RWPE2 (cell line): Measurements from ENCODE around the gene ELFN2.
A peak's percentile ranks its signal among the peaks of the same experiment; 100 is the strongest.

Source experiments
- ATAC-seq: fragments of 200-7000 bp; cut with Tn5 transposase; 3 replicates; pipeline ENCODE4 v1.9.1; 2021; ENCODE audit warnings: low read depth
- DNase-seq: peaks from one replicate; pipeline ENCODE4 v3.0.0-alpha.2; 2020; ENCODE audit warnings: low spot score
- H3K27ac ChIP-seq: fragments of 450-650 bp; 2 replicates; pipeline ENCODE4 v1.5.1; 2017; ENCODE audit warnings: mild to moderate bottlenecking; ENCODE audit not compliant: poor library complexity, severe bottlenecking
- H3K27me3 ChIP-seq: fragments of 250-450 bp; sonication (Bioruptor Pico); 2 replicates; pipeline ENCODE4 v1.5.1; 2021; ENCODE audit warnings: mild to moderate bottlenecking, moderate library complexity; ENCODE audit not compliant: insufficient read depth, poor library complexity, severe bottlenecking
- H3K36me3 ChIP-seq: fragments of 250-450 bp; sonication (Bioruptor Pico); 2 replicates; pipeline ENCODE4 v1.5.1; 2020; ENCODE audit warnings: low read depth, mild to moderate bottlenecking, moderate library complexity
- H3K4me1 ChIP-seq: fragments of 250-450 bp; sonication (Bioruptor Pico); 2 replicates; pipeline ENCODE4 v1.5.1; 2021; ENCODE audit warnings: mild to moderate bottlenecking, moderate library complexity; ENCODE audit not compliant: insufficient read depth, poor library complexity, severe bottlenecking
- H3K4me3 ChIP-seq: fragments of 250-450 bp; sonication (Bioruptor Pico); 2 replicates; pipeline ENCODE4 v1.5.1; 2021; ENCODE audit warnings: mild to moderate bottlenecking, moderate library complexity; ENCODE audit not compliant: severe bottlenecking
- H3K9me3 ChIP-seq: fragments of 250-450 bp; sonication (Bioruptor Pico); 2 replicates; pipeline ENCODE4 v1.5.1; 2021; ENCODE audit warnings: mild to moderate bottlenecking, moderate library complexity; ENCODE audit not compliant: severe bottlenecking
- CTCF ChIP-seq: fragments of 450-650 bp; IDR thresholded peaks from one replicate; pipeline ENCODE4 v1.5.1; 2017; ENCODE audit warnings: mild to moderate bottlenecking, moderate library complexity; ENCODE audit not compliant: poor library complexity, severe bottlenecking

ELFN2 gene

GRCh38 chr22:37319469-37319868, 107.8 kb downstream of the ELFN2 start:
- H3K36me3 ChIP-seq = no peaks in the 10 kb centered on the region
- no peak for DNase-seq
- peaks cover 9% of the 10 kb centered on the region for H3K4me1 ChIP-seq
- no peak for TF ChIP-seq CTCF
- no peak overlapping the region for H3K4me3 ChIP-seq
- H3K9me3 ChIP-seq = no peaks in the 10 kb centered on the region
- no peak for ATAC-seq
- no peak overlapping the region for H3K27ac ChIP-seq
- H3K27me3 ChIP-seq = no peaks in the 10 kb centered on the region

- ATAC-seq (no peak), DNase-seq (no peak)
- Histone ChIP-seq H3K4me3 (no peak overlapping the region), H3K27me3 (no peaks in the 10 kb centered on the region), H3K9me3 (no peaks in the 10 kb centered on the region), H3K27ac (peak overlapping the region; percentile 31), H3K4me1 (peaks cover 10% of the 10 kb centered on the region), H3K36me3 (no peaks in the 10 kb centered on the region)
- TF ChIP-seq CTCF = peak; percentile 45
Observed at GRCh38 chr22:37318364-37319109, 108.7 kb downstream of the ELFN2 start.
